CD4-positive, alpha-beta T cell treated with Interleukin-6 at 100 ng/mL for 8 hours (primary cell): ENCODE data around the gene SUPT4H1.

Experiments
- DNase-seq: peaks from one replicate; pipeline ENCODE4 v3.0.0-alpha.2; 2020; ENCODE audit warnings: mixed read lengths, low spot score

Gene SUPT4H1

GRCh38 chr17:58380207-58381123, 28.5 kb upstream of the SUPT4H1 start:
- DNase-seq, result no peak

GRCh38 chr17:58379511-58379824, 27.5 kb upstream of the SUPT4H1 start:
- no peak for DNase-seq

- DNase-seq, result no peak
Observed at GRCh38 chr17:58378733-58379510, 26.9 kb upstream of the SUPT4H1 start.

- no peak for DNase-seq
Observed at GRCh38 chr17:58377661-58378060, 25.7 kb upstream of the SUPT4H1 start.

- no peak for DNase-seq
Observed at GRCh38 chr17:58377093-58377601, 25.1 kb upstream of the SUPT4H1 start.

- no peak for DNase-seq
Observed at GRCh38 chr17:58376472-58377000, 24.5 kb upstream of the SUPT4H1 start.

GRCh38 chr17:58375811-58376210, 23.8 kb upstream of the SUPT4H1 start:
- DNase-seq, result no peak

- DNase-seq, result no peak
Observed at GRCh38 chr17:58375256-58375655, 23.3 kb upstream of the SUPT4H1 start.

GRCh38 chr17:58373923-58374322, 21.9 kb upstream of the SUPT4H1 start:
- no peak for DNase-seq

- no peak for DNase-seq
Observed at GRCh38 chr17:58373003-58373402, 21.0 kb upstream of the SUPT4H1 start.

- DNase-seq, result no peak
Observed at GRCh38 chr17:58371300-58371950, 19.4 kb upstream of the SUPT4H1 start.

GRCh38 chr17:58370716-58371115, 18.7 kb upstream of the SUPT4H1 start:
- no peak for DNase-seq

GRCh38 chr17:58370309-58370708, 18.3 kb upstream of the SUPT4H1 start:
- no peak for DNase-seq

GRCh38 chr17:58369214-58370031, 17.4 kb upstream of the SUPT4H1 start:
- no peak for DNase-seq

GRCh38 chr17:58368860-58369213, 16.8 kb upstream of the SUPT4H1 start:
- DNase-seq, result no peak

- DNase-seq, result no peak
Observed at GRCh38 chr17:58367461-58367860, 15.5 kb upstream of the SUPT4H1 start.

GRCh38 chr17:58365980-58366595, 14.1 kb upstream of the SUPT4H1 start:
- no peak for DNase-seq

- DNase-seq, result no peak
Observed at GRCh38 chr17:58365185-58365979, 13.4 kb upstream of the SUPT4H1 start.

- no peak for DNase-seq
Observed at GRCh38 chr17:58364270-58364942, 12.4 kb upstream of the SUPT4H1 start.
